ENCODE measurements around the gene ZNF691. TPM values are rescaled to one million over a fixed set of nuclear protein-coding genes. Genes with fewer than 3 reads are reported as not detected.
"Not testable (repeated sequence)": the region's sequence is repeated elsewhere in the genome, so short reads cannot be mapped to it uniquely, and the experiment has no call there.

Gene ZNF691
- total RNA-seq, 1 donor from 2014 or later, result 10.6 TPM

GRCh38 chr1:42859366-42859765, 13.0 kb downstream of the ZNF691 start:
- DNase-seq (ENCODE audit: low spot score), result not testable (repeated sequence)

DNA sequence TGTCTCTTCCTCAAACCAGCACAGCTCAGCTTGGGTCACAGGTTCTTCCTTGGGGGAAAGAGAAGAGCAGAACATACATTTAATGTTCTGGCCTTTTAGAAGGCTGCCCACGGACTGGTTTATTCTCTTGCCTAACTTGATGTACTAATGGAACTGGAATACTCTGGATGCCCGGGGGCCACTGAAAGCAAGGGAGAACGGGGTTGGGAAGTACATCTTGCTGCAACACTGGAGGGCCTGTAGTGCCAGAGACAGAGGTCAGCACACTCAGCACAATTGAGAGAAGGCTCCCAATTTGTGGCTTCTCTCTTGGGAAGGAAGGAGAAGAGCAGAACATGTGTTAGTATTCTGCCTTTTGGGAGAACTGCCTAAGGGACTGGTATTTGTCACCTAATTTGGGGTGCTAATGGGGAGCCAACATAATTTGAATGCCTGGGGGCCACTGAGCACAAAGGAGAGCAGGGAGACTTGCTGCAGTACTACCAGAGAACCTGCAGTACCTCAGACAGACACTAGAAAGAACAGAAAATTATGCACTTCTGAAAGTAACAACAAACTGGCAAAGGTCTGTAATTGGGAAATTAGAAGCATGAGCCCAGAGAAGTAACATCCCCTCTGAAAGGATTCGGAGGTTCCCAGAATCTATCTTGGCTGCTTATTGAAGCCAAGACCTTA, 14.1 kb downstream of the ZNF691 start:
- no peak for DNase-seq (ENCODE audit: low spot score)

- DNase-seq (ENCODE audit: low spot score), result no peak
Measured at GRCh38 chr1:42861014-42861399, 14.6 kb downstream of the ZNF691 start.

GRCh38 chr1:42866549-42866948, 20.1 kb downstream of the ZNF691 start:
- no peak for DNase-seq (ENCODE audit: low spot score)

- DNase-seq (ENCODE audit: low spot score), result not testable (repeated sequence)
Measured at GRCh38 chr1:42868466-42868865, 22.1 kb downstream of the ZNF691 start.

DNA sequence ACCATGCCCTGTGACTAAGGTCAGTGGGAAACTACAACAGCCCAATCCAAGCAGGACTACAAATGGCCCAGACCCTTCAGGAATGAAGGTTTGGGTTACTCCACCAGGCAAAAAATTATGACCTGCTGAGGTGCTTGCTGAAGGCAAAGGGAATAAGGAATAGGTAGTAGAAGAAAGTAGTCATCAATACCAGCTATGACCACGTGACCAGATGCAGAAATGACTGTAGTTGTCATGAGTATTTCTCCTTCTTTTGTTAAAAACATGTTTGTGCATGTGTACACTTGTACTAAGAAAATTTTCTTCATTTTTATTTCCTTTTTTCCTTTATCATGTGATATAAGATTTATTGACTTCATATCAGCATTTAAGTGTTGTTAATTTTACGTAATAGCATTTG, 22.8 kb downstream of the ZNF691 start:
- DNase-seq (ENCODE audit: low spot score), result not testable (repeated sequence)

- not testable (repeated sequence) for DNase-seq (ENCODE audit: low spot score)
Measured at GRCh38 chr1:42869751-42870150, 23.3 kb downstream of the ZNF691 start.

DNA sequence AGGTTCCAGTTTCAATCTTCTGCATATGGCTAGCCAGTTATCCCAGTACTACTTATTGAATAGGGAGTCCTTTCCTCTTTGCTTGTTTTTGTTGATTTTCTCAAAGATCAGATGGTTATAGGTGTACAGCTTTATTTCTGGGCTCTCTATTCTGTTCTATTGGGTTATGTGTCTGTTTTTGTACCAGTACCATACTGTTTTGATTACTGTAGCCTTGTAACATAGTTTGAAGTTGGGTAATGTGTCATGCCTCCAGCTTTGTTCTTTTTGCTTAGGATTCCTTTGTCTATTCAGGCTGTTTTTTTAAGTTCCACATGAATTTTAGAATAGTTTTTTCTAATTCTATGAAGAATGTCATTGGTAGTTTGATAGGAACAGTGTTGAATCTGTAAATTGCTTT, 26.7 kb downstream of the ZNF691 start:
- DNase-seq (ENCODE audit: low spot score), result not testable (repeated sequence)

GRCh38 chr1:42873670-42874069, 27.3 kb downstream of the ZNF691 start:
- no peak for DNase-seq (ENCODE audit: low spot score)

- no peak for DNase-seq (ENCODE audit: low spot score)
Measured at GRCh38 chr1:42876009-42876408, 29.6 kb downstream of the ZNF691 start.

DNA sequence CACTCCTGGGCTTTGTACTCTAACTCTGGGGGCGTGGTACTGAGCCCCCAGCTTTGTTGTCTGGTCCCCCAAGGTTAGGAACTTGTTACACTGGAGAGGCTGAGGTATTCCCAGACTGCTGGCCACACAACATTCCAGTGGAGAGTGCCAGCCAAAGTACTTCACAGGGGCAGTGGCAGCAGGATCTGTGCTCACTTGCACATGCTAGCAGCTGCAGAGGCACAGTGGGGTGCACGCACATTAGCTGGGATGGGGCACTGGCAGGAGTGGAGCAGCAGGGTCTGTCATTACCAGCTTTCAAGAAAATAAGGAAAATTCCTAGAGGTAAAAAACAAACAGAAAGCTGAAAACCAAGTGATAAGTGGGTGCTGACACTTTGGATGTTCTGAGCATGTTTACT, 31.0 kb downstream of the ZNF691 start:
- DNase-seq (ENCODE audit: low spot score), result no peak

- DNase-seq (ENCODE audit: low spot score), result no peak
Measured at GRCh38 chr1:42880384-42880783, 34.0 kb downstream of the ZNF691 start.

GRCh38 chr1:42886046-42886739, 39.8 kb downstream of the ZNF691 start:
- no peak for DNase-seq (ENCODE audit: low spot score)

GRCh38 chr1:42886800-42887199, 40.4 kb downstream of the ZNF691 start:
- no peak for DNase-seq (ENCODE audit: low spot score)

- no peak for DNase-seq (ENCODE audit: low spot score)
Measured at GRCh38 chr1:42887366-42887765, 41.0 kb downstream of the ZNF691 start.

DNA sequence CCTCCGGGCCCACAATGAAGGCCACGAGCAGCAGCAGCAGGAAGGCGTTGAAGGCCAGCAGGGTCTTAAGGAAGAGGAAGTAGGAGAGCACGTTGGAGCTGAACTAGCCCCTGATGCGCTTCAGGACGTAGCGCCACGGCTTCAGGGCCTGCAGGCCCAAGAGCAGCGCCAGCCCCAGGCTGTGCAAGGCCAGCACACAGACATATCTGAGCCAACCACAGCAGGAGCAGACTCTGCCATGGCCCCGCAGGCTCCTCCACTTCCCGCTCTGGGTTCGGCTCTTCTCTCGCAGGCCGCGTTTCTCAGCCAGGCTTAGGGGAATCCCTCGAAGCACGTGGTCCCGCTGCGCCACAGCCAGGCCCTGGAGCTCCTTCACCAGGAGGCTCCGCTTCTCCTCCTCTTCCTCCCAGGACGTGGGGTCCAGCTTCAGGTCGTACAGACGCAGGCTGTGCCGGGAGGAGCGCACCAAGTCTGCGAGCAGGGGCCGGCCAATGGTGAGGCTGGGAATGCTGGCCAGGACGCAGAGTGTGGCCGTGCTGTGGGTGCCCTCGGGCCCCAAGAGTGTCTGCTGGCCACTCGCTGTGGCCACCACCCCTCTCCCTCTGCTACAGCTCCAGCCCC, 41.7 kb downstream of the ZNF691 start:
- no peak for DNase-seq (ENCODE audit: low spot score)

DNA sequence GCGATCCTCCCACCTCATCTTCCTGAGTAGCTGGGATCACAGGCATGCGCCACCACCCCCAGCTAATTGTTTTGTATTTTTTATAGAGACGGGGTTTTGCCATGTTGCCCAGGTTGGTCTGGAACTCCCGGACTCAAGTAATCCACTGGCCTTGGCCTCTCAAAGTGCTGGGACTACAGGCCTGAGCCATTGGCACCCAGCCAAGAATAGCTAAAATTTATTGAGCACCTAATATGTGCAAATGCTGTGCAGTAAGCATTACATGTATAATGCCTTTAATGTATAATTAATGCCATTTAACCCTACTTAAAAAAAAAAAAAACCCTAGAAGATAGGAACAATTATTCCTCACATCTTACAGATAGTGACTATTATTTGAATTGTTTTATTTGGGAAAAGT, 42.9 kb downstream of the ZNF691 start:
- DNase-seq (ENCODE audit: low spot score), result no peak

DNA sequence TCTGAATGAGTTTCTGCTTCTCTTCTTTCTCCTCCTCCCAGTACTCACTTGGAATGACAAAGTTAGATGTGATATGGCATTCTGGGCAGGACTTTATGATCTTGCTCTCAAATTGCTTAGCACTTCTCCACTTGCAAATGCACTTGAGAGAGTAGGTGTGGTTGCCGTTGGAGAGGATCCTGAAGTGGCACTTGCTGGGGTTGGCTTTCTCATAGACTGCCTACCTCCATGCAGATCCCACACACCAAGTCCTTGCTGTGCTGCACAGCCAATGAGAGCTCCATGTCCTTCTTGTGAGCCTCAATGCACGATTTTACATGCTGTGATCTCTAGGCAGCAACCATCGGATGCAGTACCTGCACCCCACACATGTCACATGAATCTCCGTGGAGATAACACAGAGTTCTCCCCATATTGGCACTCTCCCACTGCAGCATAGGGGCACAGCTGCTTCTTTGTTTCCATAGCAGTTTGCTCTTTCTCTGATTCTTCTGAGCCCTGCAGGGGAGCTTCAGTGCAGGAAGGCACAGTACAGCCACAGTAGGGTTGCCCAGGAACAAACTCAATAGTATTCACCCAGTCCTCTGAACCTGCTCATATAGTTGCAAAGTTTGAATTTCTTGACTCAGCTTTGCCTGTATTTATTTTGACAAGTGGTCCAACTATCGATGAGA, 45.2 kb downstream of the ZNF691 start:
- DNase-seq (ENCODE audit: low spot score), result no peak

DNA sequence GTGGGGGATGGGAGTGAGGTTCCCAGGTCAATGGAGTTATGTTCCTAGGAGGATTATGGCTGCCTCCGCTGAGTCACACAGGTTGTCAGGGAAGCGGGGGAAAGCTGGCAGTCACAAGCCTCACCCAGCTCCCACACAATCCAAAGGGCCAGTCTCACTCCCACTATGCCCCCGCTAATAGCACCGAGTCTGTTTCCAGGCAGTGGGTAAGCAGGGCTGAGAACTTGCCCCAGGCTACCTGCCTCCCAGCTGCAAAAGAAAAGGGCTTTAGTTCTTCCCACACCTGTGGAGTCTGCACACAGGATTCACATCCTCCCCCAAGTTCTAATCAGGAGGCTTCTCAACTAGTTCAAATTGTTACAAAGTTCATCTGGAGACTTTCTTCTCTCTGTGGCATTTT, 53.5 kb downstream of the ZNF691 start:
- not testable (repeated sequence) for DNase-seq (ENCODE audit: low spot score)
